GM12878 (cell line): ENCODE data around the gene BCAR3. TPM values are rescaled to one million over a fixed set of nuclear protein-coding genes. Genes with fewer than 3 reads are reported as not detected.

Experiments
- ATAC-seq: fragments of 200-7000 bp; cut with Tn5 transposase; 3 replicates; pipeline ENCODE4 v1.9.1; 2020; ENCODE audit warnings: mild to moderate bottlenecking, moderate library complexity
- BruUV-seq: library from RNA; stranded (reverse); fragments of 400-500 nt; replicated peaks from 2 replicates; lab custom pipeline; 2021; lab: Mats Ljungman, UMichigan
- CTCF ChIA-PET: fragments of 300-600 bp; sonication (Branson Sonifier 250); formaldehyde crosslinking; extraction: SDS; loops from one replicate; lab custom pipeline; 2021; ENCODE audit warnings: inconsistent platforms; lab: Yijun Ruan, JAX
- POLR2A ChIA-PET: fragments of 350-600 bp; formaldehyde crosslinking; extraction: SDS; loops from one replicate; lab custom pipeline; 2021; ENCODE audit warnings: inconsistent platforms; lab: Charles Lee
- RAD21 ChIA-PET: fragments of 300-600 bp; sonication (Branson Sonifier 250); formaldehyde crosslinking; loops from one replicate; lab custom pipeline; 2023; ENCODE audit warnings: antibody characterized with exemption; ENCODE audit not compliant: unreplicated experiment; lab: Charles Lee
- SMC1A ChIA-PET: fragments of 300-600 bp; sonication (Branson Sonifier 250); formaldehyde crosslinking; loops from one replicate; lab custom pipeline; 2023; ENCODE audit not compliant: unreplicated experiment, uncharacterized antibody; lab: Charles Lee
- DNase-seq: peaks from one replicate; pipeline ENCODE4 v3.0.0-alpha.2; 2011; ENCODE audit warnings: low read depth, low spot score
- FAIRE-seq: peaks from 3 replicates; lab custom pipeline; 2011; peaks lifted over from hg19 to GRCh38; lab: Jason Lieb, UNC
- H2AFZ ChIP-seq: 2 replicates; pipeline ENCODE4 v1.6.0; 2011; ENCODE audit warnings: low read depth, low read length, control low read depth; ENCODE audit not compliant: control insufficient read depth
- H3K27ac ChIP-seq: 2 replicates; pipeline ENCODE4 v1.5.1; 2011; ENCODE audit warnings: control low read depth; ENCODE audit not compliant: control insufficient read depth, insufficient read depth
- H3K27me3 ChIP-seq, 2 experiments: replicated peaks in 1 of 2; 2 replicates each; pipeline versions ENCODE4 v1.6.0 to v1.6.1; 2011; ENCODE audit warnings: low read length in 1 of 2; ENCODE audit not compliant: control insufficient read depth in 2 of 2, insufficient read depth in 2 of 2
- H3K36me3 ChIP-seq, 2 experiments: 2 replicates each; pipeline ENCODE4 v1.5.1; 2011; ENCODE audit warnings: low read length in 1 of 2; ENCODE audit not compliant: control insufficient read depth in 2 of 2, insufficient read depth in 2 of 2
- H3K4me1 ChIP-seq: 2 replicates; pipeline ENCODE4 v1.6.1; 2011; ENCODE audit warnings: mild to moderate bottlenecking, low read length, moderate library complexity, mixed read lengths; ENCODE audit not compliant: control insufficient read depth, insufficient read depth
- H3K4me2 ChIP-seq: 2 replicates; pipeline ENCODE4 v1.6.0; 2011; ENCODE audit warnings: control low read depth; ENCODE audit not compliant: control insufficient read depth, insufficient read depth
- H3K4me3 ChIP-seq: fragments of 200-600 bp; sonication (generic); 2 replicates; pipeline ENCODE4 v1.5.1; 2016
- H3K79me2 ChIP-seq: 2 replicates; pipeline ENCODE4 v1.6.0; 2011; ENCODE audit warnings: low read length; ENCODE audit not compliant: control insufficient read depth, insufficient read depth
- H3K9ac ChIP-seq: 2 replicates; pipeline ENCODE4 v1.8.0; 2011; ENCODE audit warnings: low read length, control low read depth, mixed read lengths; ENCODE audit not compliant: control insufficient read depth, insufficient read depth
- H3K9me3 ChIP-seq: replicated peaks from 3 replicates; pipeline ENCODE4 v1.5.1; 2011; ENCODE audit warnings: mild to moderate bottlenecking, low read length; ENCODE audit not compliant: control insufficient read depth, insufficient read depth
- H4K20me1 ChIP-seq: 2 replicates; pipeline ENCODE4 v1.6.0; 2011; ENCODE audit not compliant: control insufficient read depth, insufficient read depth
- BMI1 ChIP-seq: fragments of 450-650 bp; IDR thresholded peaks from 2 replicates; pipeline ENCODE4 v1.6.1; 2016; ENCODE audit warnings: mild to moderate bottlenecking, moderate library complexity, borderline replicate concordance
- FOXK2 ChIP-seq: fragments of 450-650 bp; IDR thresholded peaks from 2 replicates; pipeline ENCODE4 v1.6.1; 2017; ENCODE audit warnings: mild to moderate bottlenecking, moderate library complexity
- FOXM1 ChIP-seq: IDR thresholded peaks from 2 replicates; pipeline ENCODE4 v1.6.1; 2012; ENCODE audit warnings: low read depth, mild to moderate bottlenecking, inconsistent platforms, low read length, moderate library complexity
- HCFC1 ChIP-seq: fragments of 150-350 bp; IDR thresholded peaks from 2 replicates; pipeline ENCODE4 v1.6.1; 2014; ENCODE audit warnings: low read length
- HDAC2 ChIP-seq: fragments of 200-600 bp; sonication (generic); IDR thresholded peaks from 2 replicates; pipeline ENCODE4 v1.6.1; 2017
- NFYB ChIP-seq: IDR thresholded peaks from 2 replicates; pipeline ENCODE4 v1.6.1; 2011; ENCODE audit warnings: low read depth, mild to moderate bottlenecking, low read length, improper control_type of control experiment, moderate library complexity; ENCODE audit not compliant: insufficient read depth
- SRF ChIP-seq, 2 experiments: IDR thresholded peaks; 2 replicates each; pipeline ENCODE4 v1.6.1; 2011; ENCODE audit warnings: low read depth in 2 of 2, low read length in 2 of 2, mild to moderate bottlenecking in 1 of 2, moderate library complexity in 1 of 2
- TARDBP ChIP-seq: IDR thresholded peaks from 2 replicates; pipeline ENCODE4 v1.6.1; 2016; ENCODE audit warnings: borderline replicate concordance
- TCF12 ChIP-seq: IDR thresholded peaks from 2 replicates; pipeline ENCODE4 v1.6.1; 2011; ENCODE audit warnings: low read depth, mild to moderate bottlenecking, low read length
- TCF7 ChIP-seq: IDR thresholded peaks from 2 replicates; pipeline ENCODE4 v1.6.1; 2014; ENCODE audit warnings: antibody characterized with exemption, borderline replicate concordance
- ZNF207 ChIP-seq: fragments of 450-650 bp; IDR thresholded peaks from 2 replicates; pipeline ENCODE4 v1.6.1; 2014; ENCODE audit warnings: antibody characterized with exemption, mild to moderate bottlenecking, borderline replicate concordance
- WGBS: methylation state at CpG from one replicate; pipeline ENCODE4 v1.1.6; 2016; ENCODE audit warnings: low lambda C conversion rate; ENCODE audit not compliant: insufficient replicate concordance, insufficient coverage; ENCODE audit errors: missing lambda C conversion rate; 5-methylcytosine and 5-hydroxymethylcytosine counted together
- in situ Hi-C: fragments of 300-500 bp; cut with MboI; formaldehyde crosslinking; loops from 9 replicates; pipeline ENCODE4 v1.14.3; 2018; ENCODE audit warnings: mixed read lengths
- intact Hi-C: fragments of 100-400 bp; cut with micrococcal nuclease; formaldehyde crosslinking; loops from one replicate; pipeline ENCODE4 v1.14.2; 2022; ENCODE audit not compliant: unreplicated experiment
- polyA plus RNA-seq, 11 experiments: library from polyadenylated mRNA; depleted of rRNA in 4 of 11; unstranded in 6 of 11; stranded (reverse) in 5 of 11; fragments of >200 nt; fragmentation: Nextera tagmentation in 4 of 11; fragmentation: Illumina TruSeq in 1 of 11; extraction: Ambion mirVana in 4 of 11; extraction: Trizol in 1 of 11; gene quantifications; 1 replicate in 1 of 11; 2 replicates in 10 of 11; pipeline versions ENCODE4 v1.2.1 to v1.2.3, GENCODE V29; 2011 to 2016; ENCODE audit warnings: inconsistent platforms in 2 of 11, missing spikeins in 2 of 11, low read depth in 1 of 11
- total RNA-seq, 4 experiments: library from RNA; depleted of rRNA in 3 of 4; stranded (reverse); fragments of >200 nt in 3 of 4; fragmentation: Illumina TruSeq in 1 of 4; extraction: Trizol in 1 of 4; gene quantifications; 2 replicates each; pipeline versions ENCODE4 v1.2.1 to v1.2.3, GENCODE V29; 2013 to 2021
- TF ChIP-seq, protein P1 (sequence below): fragments of 450-650 bp; formaldehyde crosslinking; IDR thresholded peaks from 2 replicates; pipeline ENCODE4 v1.4.0; 2022; ENCODE audit warnings: mild to moderate bottlenecking, moderate library complexity
- TF ChIP-seq, protein P2 (sequence below): IDR thresholded peaks from 2 replicates; pipeline ENCODE4 v1.6.1; 2012; ENCODE audit warnings: low read depth, low read length, improper control_type of control experiment
- TF ChIP-seq, protein P3 (sequence below): IDR thresholded peaks from 2 replicates; pipeline ENCODE4 v1.6.1; 2012; ENCODE audit warnings: mild to moderate bottlenecking, low read depth, low read length
- TF ChIP-seq, protein P4 (sequence below): fragments of 150-350 bp; IDR thresholded peaks from 2 replicates; pipeline ENCODE4 v1.6.1; 2014; ENCODE audit warnings: mild to moderate bottlenecking, low read depth, low read length

Gene BCAR3
- total and polyA plus RNA-seq, 10 of the 15 experiments (the other 5 are each of a cell fraction or from before 2014, with no cell fraction given): 1.3 to 6.6 (median 1.8) TPM

DNA sequence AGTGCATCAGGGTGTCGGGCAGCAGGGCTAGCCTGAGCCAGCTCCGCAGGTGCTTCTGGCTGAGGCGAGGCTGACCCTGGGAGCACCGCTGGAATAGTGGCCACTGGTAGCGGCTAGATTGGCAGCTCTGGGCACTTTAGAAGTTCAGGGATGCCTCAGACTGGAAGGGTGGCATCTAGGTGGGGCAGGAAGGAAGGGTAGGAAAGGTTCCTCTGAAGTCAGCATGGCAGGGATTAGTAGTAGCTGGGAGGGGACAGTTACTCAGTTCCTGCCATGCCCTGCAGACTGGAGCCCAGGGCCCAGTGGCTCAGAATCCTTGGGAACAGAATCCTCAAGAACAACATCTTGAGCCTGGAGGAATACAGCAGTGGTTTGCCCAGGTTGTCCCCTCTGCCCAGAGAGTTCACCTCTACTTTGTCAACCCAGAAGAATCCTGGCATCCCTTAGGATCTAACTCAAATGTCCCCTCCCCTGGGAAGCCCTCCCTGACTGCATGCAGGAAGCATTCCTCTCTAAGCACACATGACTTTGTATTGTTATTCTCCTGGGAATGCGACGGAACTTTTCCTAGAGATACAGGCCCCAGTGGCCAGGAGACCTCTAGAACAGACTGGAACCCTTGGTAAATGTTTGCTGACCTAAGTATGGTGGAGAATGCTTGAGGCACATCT lies 39.5 kb upstream of the BCAR3 start:
- POLR2A ChIA-PET: no interaction called here
- TF ChIP-seq SRF (IDR thresholded peaks at IDR 0.05; ENCODE audit: low read depth in 2 of 2, low read length in 2 of 2) (no peak), ZNF207 (no peak), TCF12 (no peak), TARDBP (no peak), BMI1 (no peak), HCFC1 (no peak), FOXK2 (no peak), HDAC2 (no peak), TCF7 (no peak), FOXM1 (no peak), NFYB (no peak)
- TF ChIP-seq, protein P1, sequence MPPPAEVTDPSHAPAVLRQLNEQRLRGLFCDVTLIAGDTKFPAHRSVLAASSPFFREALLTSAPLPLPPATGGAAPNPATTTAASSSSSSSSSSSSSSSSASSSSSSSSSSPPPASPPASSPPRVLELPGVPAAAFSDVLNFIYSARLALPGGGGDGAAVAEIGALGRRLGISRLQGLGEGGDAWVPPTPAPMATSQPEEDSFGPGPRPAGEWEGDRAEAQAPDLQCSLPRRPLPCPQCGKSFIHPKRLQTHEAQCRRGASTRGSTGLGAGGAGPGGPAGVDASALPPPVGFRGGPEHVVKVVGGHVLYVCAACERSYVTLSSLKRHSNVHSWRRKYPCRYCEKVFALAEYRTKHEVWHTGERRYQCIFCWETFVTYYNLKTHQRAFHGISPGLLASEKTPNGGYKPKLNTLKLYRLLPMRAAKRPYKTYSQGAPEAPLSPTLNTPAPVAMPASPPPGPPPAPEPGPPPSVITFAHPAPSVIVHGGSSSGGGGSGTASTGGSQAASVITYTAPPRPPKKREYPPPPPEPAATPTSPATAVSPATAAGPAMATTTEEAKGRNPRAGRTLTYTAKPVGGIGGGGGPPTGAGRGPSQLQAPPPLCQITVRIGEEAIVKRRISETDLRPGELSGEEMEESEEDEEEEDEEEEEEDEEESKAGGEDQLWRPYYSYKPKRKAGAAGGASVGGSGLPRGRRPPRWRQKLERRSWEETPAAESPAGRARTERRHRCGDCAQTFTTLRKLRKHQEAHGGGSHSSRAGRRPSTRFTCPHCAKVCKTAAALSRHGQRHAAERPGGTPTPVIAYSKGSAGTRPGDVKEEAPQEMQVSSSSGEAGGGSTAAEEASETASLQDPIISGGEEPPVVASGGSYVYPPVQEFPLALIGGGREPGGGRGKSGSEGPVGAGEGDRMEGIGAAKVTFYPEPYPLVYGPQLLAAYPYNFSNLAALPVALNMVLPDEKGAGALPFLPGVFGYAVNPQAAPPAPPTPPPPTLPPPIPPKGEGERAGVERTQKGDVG: no peak
- TF ChIP-seq, protein P2, sequence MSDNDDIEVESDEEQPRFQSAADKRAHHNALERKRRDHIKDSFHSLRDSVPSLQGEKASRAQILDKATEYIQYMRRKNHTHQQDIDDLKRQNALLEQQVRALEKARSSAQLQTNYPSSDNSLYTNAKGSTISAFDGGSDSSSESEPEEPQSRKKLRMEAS: no peak
- TF ChIP-seq, protein P3, sequence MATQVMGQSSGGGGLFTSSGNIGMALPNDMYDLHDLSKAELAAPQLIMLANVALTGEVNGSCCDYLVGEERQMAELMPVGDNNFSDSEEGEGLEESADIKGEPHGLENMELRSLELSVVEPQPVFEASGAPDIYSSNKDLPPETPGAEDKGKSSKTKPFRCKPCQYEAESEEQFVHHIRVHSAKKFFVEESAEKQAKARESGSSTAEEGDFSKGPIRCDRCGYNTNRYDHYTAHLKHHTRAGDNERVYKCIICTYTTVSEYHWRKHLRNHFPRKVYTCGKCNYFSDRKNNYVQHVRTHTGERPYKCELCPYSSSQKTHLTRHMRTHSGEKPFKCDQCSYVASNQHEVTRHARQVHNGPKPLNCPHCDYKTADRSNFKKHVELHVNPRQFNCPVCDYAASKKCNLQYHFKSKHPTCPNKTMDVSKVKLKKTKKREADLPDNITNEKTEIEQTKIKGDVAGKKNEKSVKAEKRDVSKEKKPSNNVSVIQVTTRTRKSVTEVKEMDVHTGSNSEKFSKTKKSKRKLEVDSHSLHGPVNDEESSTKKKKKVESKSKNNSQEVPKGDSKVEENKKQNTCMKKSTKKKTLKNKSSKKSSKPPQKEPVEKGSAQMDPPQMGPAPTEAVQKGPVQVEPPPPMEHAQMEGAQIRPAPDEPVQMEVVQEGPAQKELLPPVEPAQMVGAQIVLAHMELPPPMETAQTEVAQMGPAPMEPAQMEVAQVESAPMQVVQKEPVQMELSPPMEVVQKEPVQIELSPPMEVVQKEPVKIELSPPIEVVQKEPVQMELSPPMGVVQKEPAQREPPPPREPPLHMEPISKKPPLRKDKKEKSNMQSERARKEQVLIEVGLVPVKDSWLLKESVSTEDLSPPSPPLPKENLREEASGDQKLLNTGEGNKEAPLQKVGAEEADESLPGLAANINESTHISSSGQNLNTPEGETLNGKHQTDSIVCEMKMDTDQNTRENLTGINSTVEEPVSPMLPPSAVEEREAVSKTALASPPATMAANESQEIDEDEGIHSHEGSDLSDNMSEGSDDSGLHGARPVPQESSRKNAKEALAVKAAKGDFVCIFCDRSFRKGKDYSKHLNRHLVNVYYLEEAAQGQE: no peak
- TF ChIP-seq, protein P4, sequence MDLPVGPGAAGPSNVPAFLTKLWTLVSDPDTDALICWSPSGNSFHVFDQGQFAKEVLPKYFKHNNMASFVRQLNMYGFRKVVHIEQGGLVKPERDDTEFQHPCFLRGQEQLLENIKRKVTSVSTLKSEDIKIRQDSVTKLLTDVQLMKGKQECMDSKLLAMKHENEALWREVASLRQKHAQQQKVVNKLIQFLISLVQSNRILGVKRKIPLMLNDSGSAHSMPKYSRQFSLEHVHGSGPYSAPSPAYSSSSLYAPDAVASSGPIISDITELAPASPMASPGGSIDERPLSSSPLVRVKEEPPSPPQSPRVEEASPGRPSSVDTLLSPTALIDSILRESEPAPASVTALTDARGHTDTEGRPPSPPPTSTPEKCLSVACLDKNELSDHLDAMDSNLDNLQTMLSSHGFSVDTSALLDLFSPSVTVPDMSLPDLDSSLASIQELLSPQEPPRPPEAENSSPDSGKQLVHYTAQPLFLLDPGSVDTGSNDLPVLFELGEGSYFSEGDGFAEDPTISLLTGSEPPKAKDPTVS: no peak

More for the DNA sequence above, 39.5 kb upstream of the BCAR3 start:
- BruUV-seq: no TSS peak
- Histone ChIP-seq H3K4me3 (no peak overlapping the region), H3K4me2 (no peak overlapping the region), H2AFZ (no peak overlapping the region), H3K9me3 (no peaks in the 10 kb centered on the region; the same call in 2 of the 3 replicates), H3K27me3 (no peaks in the 10 kb centered on the region; a peak in 1 of 4 replicates), H3K9ac (no peak overlapping the region), H3K79me2 (no peaks in the 10 kb centered on the region), H3K27ac (no peak overlapping the region), H3K4me1 (peaks cover 7% of the 10 kb centered on the region), H4K20me1 (no peaks in the 10 kb centered on the region), H3K36me3 (no peaks in the 10 kb centered on the region)
- ChIA-PET SMC1A (interaction anchor here (1.1 to 9.8 kb wide), 2 partner anchors 17 to 25 kb away, joined by 3 to 137 read pairs; no protein-coding TSS in a partner anchor), CTCF (interaction anchor here (0.9 kb wide), 1 partner anchor 12 kb away, joined by 3 read pairs; no protein-coding TSS in a partner anchor), RAD21 (no interaction called here)
- no peak for DNase-seq
- FAIRE-seq: no peak
- in situ Hi-C loops (no loop called here), intact Hi-C loops (no loop called here)
- 84% methylated on average over 7 of the region's 7 CpGs for WGBS
- no peak for ATAC-seq
